Measurements from ENCODE around the gene COPG1. TPM values are rescaled to one million over a fixed set of nuclear protein-coding genes. Genes with fewer than 3 reads are reported as not detected.

The COPG1 gene
- total and polyA plus RNA-seq, 2 donors (not counting 1 experiment from before 2014, with no cell fraction given), result 48.9 to 85.9 TPM

- peaks cover 44 to 92% of the 10 kb centered on the region in 2 experiments for H3K36me3 ChIP-seq (replicated peaks in 1 of 2; ENCODE audit: control extremely low read depth in 1 of 2, control insufficient read depth in 1 of 2, extremely low read depth in 1 of 2, insufficient read depth in 2 of 2, low read length in 1 of 2)
- no peaks in the 10 kb centered on the region for H3K4me1 ChIP-seq (ENCODE audit: control insufficient read depth in 2 of 2, insufficient read depth in 2 of 2, low read length in 2 of 2)
- intact Hi-C loops (cut with micrococcal nuclease), result no loop called here
- no peak overlapping the region for H3K27ac ChIP-seq (ENCODE audit: low read length in 2 of 2)
- WGBS (ENCODE audit: insufficient coverage), result 100% methylated on average over 2 of the region's 4 CpGs
- ChIA-PET POLR2A (no interaction called here), CTCF (interaction anchor here (0.7 to 1.8 kb wide), 3 partner anchors 21 to 239 kb away, joined by 3 to 6 read pairs (median 3); a partner anchor contains a TSS)
- no peak overlapping the region for H3K4me3 ChIP-seq (ENCODE audit: control extremely low read depth in 1 of 5, extremely low read depth in 1 of 5, insufficient read depth in 1 of 5, low read depth in 2 of 5, low read length in 4 of 5)
- no peak overlapping the region for H3K9ac ChIP-seq (ENCODE audit: low read length)
- Mint-ChIP-seq H3K27me3 (no peaks in the 10 kb centered on the region), H3K4me1 (no peaks in the 10 kb centered on the region), H3K27ac (no peak overlapping the region), H3K9me3 (ENCODE audit: insufficient read depth) (no peaks in the 10 kb centered on the region), H3K4me3 (no peak overlapping the region)
- H4K20me1 ChIP-seq (ENCODE audit: control insufficient read depth, insufficient read depth, low read length, poor library complexity, severe bottlenecking), result peaks cover 17% of the 10 kb centered on the region
- H3K4me2 ChIP-seq (replicated peaks; ENCODE audit: low read depth, low read length, poor library complexity, severe bottlenecking), result no peak overlapping the region
- H3K79me2 ChIP-seq (ENCODE audit: control insufficient read depth, insufficient read depth, low read length), result no peaks in the 10 kb centered on the region
- DNase-seq (no peak), ATAC-seq (ENCODE audit: low read depth) (no peak)
- H3K27me3 ChIP-seq (replicated peaks in 1 of 4; ENCODE audit: control extremely low read depth in 1 of 4, control insufficient read depth in 3 of 4, insufficient read depth in 4 of 4, low read length in 3 of 4), result no peaks in the 10 kb centered on the region
- no peaks in the 10 kb centered on the region for H3K9me3 ChIP-seq (ENCODE audit: control extremely low read depth in 1 of 3, control insufficient read depth in 2 of 3, insufficient read depth in 1 of 3, low read length in 2 of 3)
- TF ChIP-seq EZH2 (IDR thresholded peaks at IDR 0.05; ENCODE audit: borderline replicate concordance, insufficient read depth, low read depth, low read length, poor library complexity, severe bottlenecking), result no peak
- no peak for TF ChIP-seq CTCF (IDR thresholded peaks at IDR 0.05)
- H2AFZ ChIP-seq (ENCODE audit: insufficient read depth, low read depth, low read length, poor library complexity, severe bottlenecking), result no peak overlapping the region
Observed at GRCh38 chr3:129266651-129267050, 17.2 kb downstream of the COPG1 start.

- Histone ChIP-seq H3K79me2 (ENCODE audit: control insufficient read depth, insufficient read depth, low read length) (no peaks in the 10 kb centered on the region), H3K4me3 (ENCODE audit: control extremely low read depth in 1 of 5, extremely low read depth in 1 of 5, insufficient read depth in 1 of 5, low read depth in 2 of 5, low read length in 4 of 5) (no peak overlapping the region), H3K4me1 (ENCODE audit: control insufficient read depth in 2 of 2, insufficient read depth in 2 of 2, low read length in 2 of 2) (no peaks in the 10 kb centered on the region), H3K36me3 (replicated peaks in 1 of 2; ENCODE audit: control extremely low read depth in 1 of 2, control insufficient read depth in 1 of 2, extremely low read depth in 1 of 2, insufficient read depth in 2 of 2, low read length in 1 of 2) (peaks cover 46 to 93% of the 10 kb centered on the region in 2 experiments), H3K27ac (ENCODE audit: low read length in 2 of 2) (no peak overlapping the region), H3K9me3 (ENCODE audit: control extremely low read depth in 1 of 3, control insufficient read depth in 2 of 3, insufficient read depth in 1 of 3, low read length in 2 of 3) (no peaks in the 10 kb centered on the region), H3K27me3 (replicated peaks in 1 of 4; ENCODE audit: control extremely low read depth in 1 of 4, control insufficient read depth in 3 of 4, insufficient read depth in 4 of 4, low read length in 3 of 4) (no peaks in the 10 kb centered on the region), H3K4me2 (replicated peaks; ENCODE audit: low read depth, low read length, poor library complexity, severe bottlenecking) (no peak overlapping the region), H4K20me1 (ENCODE audit: control insufficient read depth, insufficient read depth, low read length, poor library complexity, severe bottlenecking) (peaks cover 11% of the 10 kb centered on the region), H2AFZ (ENCODE audit: insufficient read depth, low read depth, low read length, poor library complexity, severe bottlenecking) (no peak overlapping the region), H3K9ac (ENCODE audit: low read length) (no peak overlapping the region)
- no peaks in the 10 kb centered on the region for H3K4me1 Mint-ChIP-seq
- ChIA-PET POLR2A (no interaction called here), CTCF (interaction anchor here (1.8 kb wide), 1 partner anchor 48 kb away, joined by 6 read pairs; a partner anchor contains a TSS)
- H3K9me3 Mint-ChIP-seq (ENCODE audit: insufficient read depth), result no peaks in the 10 kb centered on the region
- WGBS (ENCODE audit: insufficient coverage), result 100% methylated on average over 4 of the region's 4 CpGs
- intact Hi-C loops (cut with micrococcal nuclease), result no loop called here
- no peak overlapping the region for H3K27ac Mint-ChIP-seq
- H3K4me3 Mint-ChIP-seq, result no peak overlapping the region
- ATAC-seq (ENCODE audit: low read depth), result no peak
- no peak for DNase-seq
- H3K27me3 Mint-ChIP-seq, result no peaks in the 10 kb centered on the region
- TF ChIP-seq EZH2 (IDR thresholded peaks at IDR 0.05; ENCODE audit: borderline replicate concordance, insufficient read depth, low read depth, low read length, poor library complexity, severe bottlenecking) (no peak), CTCF (IDR thresholded peaks at IDR 0.05) (no peak)
Observed at GRCh38 chr3:129268396-129268795, 19.0 kb downstream of the COPG1 start.
